ES-I3 (cell line): Measurements from ENCODE around the gene FAXDC2.

Source experiments
- H3K36me3 ChIP-seq: 2 replicates; pipeline ENCODE4 v1.6.1; 2013; ENCODE audit warnings: mild to moderate bottlenecking, low read length, control low read depth, moderate library complexity; ENCODE audit not compliant: insufficient read depth
- H3K4me1 ChIP-seq: 2 replicates; pipeline ENCODE4 v1.6.1; 2013; ENCODE audit warnings: mild to moderate bottlenecking, control low read depth, low read length; ENCODE audit not compliant: insufficient read depth
- H3K9ac ChIP-seq: 2 replicates; pipeline ENCODE4 v1.6.1; 2013; ENCODE audit warnings: low read depth, mild to moderate bottlenecking, low read length, moderate library complexity
- H3K9me3 ChIP-seq: 2 replicates; pipeline ENCODE4 v1.6.1; 2013; ENCODE audit warnings: mild to moderate bottlenecking, low read length, moderate library complexity; ENCODE audit not compliant: control insufficient read depth, insufficient read depth

Gene FAXDC2

GRCh38 chr5:154783774-154784460 is 66.5 kb downstream of the FAXDC2 start:
- no peak overlapping the region for H3K9ac ChIP-seq
- H3K36me3 ChIP-seq = no peaks in the 10 kb centered on the region
- H3K9me3 ChIP-seq = no peaks in the 10 kb centered on the region
- H3K4me1 ChIP-seq = peaks cover 38% of the 10 kb centered on the region

DNA sequence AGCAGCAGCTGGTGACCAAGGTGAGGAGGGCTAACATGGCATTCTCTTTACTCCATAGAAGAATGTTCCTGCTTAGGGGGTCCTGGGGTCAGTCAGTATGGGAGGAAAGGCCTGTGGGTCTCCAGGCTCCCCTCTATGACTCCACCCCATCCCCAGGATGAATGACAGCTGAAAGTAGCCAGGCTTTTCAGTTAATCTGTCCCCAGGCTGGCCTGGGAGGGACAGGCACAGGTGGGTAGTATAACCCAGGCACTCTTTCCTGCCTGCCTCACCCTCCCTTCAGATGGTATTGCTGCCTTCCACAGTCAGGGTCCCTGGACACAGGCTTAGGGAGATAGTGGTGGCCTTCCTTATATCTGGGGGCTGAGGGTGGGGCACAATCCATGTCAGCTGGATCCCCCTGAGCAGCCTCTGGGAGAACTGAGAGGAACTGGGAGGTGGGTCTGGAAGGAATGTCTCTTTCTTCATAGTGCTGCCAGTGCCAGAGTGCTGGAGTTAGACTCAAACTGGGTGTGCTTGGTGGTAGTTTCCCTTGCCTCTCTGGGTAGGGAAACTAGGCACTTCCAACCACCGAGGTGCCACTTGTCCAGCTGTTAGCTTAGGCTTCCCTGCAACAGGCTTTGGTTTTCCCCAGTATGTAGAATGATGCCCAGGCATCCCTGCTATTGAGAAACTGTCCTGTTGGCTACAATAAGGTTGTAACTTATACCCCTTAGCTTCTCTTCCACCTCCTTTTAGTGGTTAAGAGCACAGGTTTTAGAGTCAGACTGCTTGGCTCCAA is 67.4 kb downstream of the FAXDC2 start:
- peaks cover 38% of the 10 kb centered on the region for H3K4me1 ChIP-seq
- H3K9me3 ChIP-seq = no peaks in the 10 kb centered on the region
- no peaks in the 10 kb centered on the region for H3K36me3 ChIP-seq
- H3K9ac ChIP-seq = no peak overlapping the region

- no peak overlapping the region for H3K9ac ChIP-seq
- peaks cover 38% of the 10 kb centered on the region for H3K4me1 ChIP-seq
- H3K9me3 ChIP-seq = no peaks in the 10 kb centered on the region
- H3K36me3 ChIP-seq = no peaks in the 10 kb centered on the region
Observed at GRCh38 chr5:154782326-154782725, 68.1 kb downstream of the FAXDC2 start.

DNA sequence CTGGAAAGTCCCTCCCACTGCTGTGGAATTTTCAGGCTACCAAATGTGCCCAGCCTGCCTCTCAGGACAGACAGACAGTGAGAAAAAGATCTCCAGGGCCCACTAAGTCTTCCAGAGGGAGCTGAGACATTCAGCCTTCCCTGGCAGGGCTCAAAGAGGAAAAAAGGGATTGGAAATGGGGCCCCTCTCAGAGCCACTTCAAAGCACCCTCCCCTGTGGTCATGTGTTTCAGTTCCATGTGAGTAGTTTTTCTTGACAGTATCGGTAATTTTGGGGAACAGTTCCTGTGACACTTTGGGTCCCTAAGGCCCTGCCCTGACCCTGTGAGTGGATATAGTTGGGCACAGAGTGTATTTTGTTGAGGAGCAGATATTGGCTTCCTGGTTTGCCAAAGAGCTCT is 70.3 kb downstream of the FAXDC2 start:
- Histone ChIP-seq H3K9ac (no peak overlapping the region), H3K36me3 (no peaks in the 10 kb centered on the region), H3K9me3 (no peaks in the 10 kb centered on the region), H3K4me1 (peaks cover 44% of the 10 kb centered on the region)

GRCh38 chr5:154779105-154779504 is 71.3 kb downstream of the FAXDC2 start:
- Histone ChIP-seq H3K36me3 (no peaks in the 10 kb centered on the region), H3K9me3 (no peaks in the 10 kb centered on the region), H3K9ac (no peak overlapping the region), H3K4me1 (peaks cover 47% of the 10 kb centered on the region)

DNA sequence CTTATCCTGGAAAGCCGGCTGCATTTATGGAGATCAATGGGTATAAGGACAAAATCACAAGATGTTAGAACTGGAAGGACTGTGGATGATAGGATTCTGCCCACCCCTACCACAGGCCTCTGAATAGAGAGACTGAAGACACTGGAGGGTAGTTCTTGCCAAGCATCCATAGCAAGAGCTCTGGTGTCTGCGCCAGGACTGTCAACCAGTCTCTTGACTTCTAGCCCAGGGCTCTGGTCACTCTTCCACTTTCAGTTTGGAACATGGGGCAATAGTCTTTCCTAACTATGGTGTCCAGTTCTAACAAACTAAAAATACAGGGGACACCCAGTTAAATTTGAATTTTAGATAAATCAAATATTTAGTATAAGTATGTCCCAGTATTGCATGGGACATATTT is 71.9 kb downstream of the FAXDC2 start:
- Histone ChIP-seq H3K36me3 (no peaks in the 10 kb centered on the region), H3K9ac (no peak overlapping the region), H3K4me1 (peaks cover 44% of the 10 kb centered on the region), H3K9me3 (no peaks in the 10 kb centered on the region)

DNA sequence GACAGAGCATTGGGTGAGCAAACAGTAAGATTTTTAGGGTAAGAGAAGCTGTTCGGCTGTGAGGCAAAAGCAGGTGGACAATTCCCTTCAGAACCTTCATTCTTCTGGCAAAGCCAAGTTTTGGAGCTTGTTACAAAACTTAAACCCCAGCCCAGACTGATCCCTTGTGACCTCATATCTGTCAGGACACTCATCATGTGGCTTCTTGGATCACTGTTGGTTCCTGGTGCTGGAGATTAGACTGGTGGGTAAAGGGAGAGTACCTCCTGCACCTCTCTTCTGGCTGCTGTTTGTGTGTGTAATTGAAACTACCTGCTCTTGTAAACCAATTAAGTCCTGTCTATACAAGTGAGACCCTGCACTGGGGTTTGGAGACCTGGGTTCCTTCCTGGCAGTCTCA is 74.2 kb downstream of the FAXDC2 start:
- Histone ChIP-seq H3K4me1 (peaks cover 37% of the 10 kb centered on the region), H3K36me3 (no peaks in the 10 kb centered on the region), H3K9me3 (no peaks in the 10 kb centered on the region), H3K9ac (no peak overlapping the region)

DNA sequence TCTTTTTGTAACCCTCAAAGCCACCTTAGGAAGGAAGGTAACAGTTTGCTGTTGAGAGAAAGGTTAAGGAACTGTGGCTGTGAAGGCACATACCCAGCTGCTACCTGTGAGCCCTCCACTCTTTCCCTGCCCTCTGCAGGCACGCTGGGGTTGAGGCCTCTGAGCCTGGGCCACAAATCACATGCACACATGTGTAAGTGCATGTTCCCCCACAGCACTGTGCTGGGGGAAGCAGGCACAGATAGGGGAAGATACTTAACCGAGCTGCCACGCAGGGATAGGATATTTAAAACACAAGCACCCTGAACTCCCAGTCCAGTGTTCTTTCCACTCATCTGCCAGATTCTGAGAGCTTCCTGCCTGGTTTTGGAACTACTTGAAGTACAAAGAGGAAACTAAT is 77.1 kb downstream of the FAXDC2 start:
- peaks cover 56% of the 10 kb centered on the region for H3K4me1 ChIP-seq
- H3K9ac ChIP-seq = no peak overlapping the region
- no peaks in the 10 kb centered on the region for H3K9me3 ChIP-seq
- no peaks in the 10 kb centered on the region for H3K36me3 ChIP-seq

DNA sequence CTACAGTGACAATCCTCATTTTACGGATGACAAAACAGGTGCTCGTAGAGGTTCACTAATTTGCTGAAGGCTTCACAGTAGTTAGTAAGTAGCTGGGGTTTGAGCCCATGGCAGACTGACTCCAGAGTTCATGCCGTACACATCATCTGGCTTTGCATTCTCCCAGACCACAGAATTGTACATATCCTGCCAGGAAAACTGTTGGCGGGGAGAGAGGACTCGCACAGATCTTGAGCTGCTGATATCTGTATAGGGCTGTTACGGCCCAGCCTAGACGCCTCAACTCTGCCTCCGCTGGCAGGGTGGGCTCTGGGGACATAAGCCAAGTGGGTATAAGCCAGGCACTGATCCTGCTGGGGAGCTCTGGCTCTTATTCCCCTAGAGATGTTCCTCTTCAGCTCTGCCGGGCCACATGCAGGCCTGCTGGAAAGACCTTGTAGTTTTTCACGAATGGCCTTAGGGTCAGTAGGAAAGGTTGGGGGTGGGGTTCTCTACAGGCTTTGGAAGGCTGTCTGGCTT is 79.0 kb downstream of the FAXDC2 start:
- Histone ChIP-seq H3K4me1 (peaks cover 74% of the 10 kb centered on the region), H3K36me3 (no peaks in the 10 kb centered on the region)

GRCh38 chr5:154770111-154770510 is 80.3 kb downstream of the FAXDC2 start:
- H3K9me3 ChIP-seq = no peaks in the 10 kb centered on the region
- H3K4me1 ChIP-seq = peaks cover 78% of the 10 kb centered on the region
- no peaks in the 10 kb centered on the region for H3K36me3 ChIP-seq
- H3K9ac ChIP-seq = no peak overlapping the region

More for the DNA sequence above, 79.0 kb downstream of the FAXDC2 start:
- H3K9me3 ChIP-seq = no peaks in the 10 kb centered on the region
- H3K9ac ChIP-seq = no peak overlapping the region
